ENCODE results near the gene MAST1.

DNA sequence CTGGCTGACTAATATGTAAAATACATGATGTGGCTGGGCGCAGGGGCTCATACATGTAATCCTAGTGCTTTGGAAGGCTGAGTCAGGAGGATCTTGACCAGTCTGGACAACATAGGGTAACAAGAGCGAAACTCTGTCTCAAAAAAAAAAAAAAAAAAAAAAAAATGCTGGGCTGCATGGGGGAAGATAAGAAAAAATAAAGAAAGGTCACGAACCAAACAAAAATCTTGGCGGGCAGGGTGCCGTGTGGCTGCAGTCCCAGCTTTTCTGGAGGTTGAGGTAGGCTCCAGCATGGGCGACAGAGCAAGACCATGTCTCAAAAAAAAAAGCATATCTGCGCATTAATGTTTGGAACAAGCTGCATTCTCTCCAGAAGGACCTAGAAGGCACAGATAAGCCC lies 23.2 kb upstream of the MAST1 start:
- TF ChIP-seq, protein P1, sequence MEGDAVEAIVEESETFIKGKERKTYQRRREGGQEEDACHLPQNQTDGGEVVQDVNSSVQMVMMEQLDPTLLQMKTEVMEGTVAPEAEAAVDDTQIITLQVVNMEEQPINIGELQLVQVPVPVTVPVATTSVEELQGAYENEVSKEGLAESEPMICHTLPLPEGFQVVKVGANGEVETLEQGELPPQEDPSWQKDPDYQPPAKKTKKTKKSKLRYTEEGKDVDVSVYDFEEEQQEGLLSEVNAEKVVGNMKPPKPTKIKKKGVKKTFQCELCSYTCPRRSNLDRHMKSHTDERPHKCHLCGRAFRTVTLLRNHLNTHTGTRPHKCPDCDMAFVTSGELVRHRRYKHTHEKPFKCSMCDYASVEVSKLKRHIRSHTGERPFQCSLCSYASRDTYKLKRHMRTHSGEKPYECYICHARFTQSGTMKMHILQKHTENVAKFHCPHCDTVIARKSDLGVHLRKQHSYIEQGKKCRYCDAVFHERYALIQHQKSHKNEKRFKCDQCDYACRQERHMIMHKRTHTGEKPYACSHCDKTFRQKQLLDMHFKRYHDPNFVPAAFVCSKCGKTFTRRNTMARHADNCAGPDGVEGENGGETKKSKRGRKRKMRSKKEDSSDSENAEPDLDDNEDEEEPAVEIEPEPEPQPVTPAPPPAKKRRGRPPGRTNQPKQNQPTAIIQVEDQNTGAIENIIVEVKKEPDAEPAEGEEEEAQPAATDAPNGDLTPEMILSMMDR (IDR thresholded peaks at IDR 0.05) = no peak
- no peak for TF ChIP-seq POLR2A (IDR thresholded peaks at IDR 0.05)

Data from prostate gland (tissue), 2 donors.